PC-3 (cell line): Measurements from ENCODE around the gene VPS37D. TPM values are rescaled to one million over a fixed set of nuclear protein-coding genes. Genes with fewer than 3 reads are reported as not detected.

ENCODE experiments used
- ATAC-seq: fragments of 200-7000 bp; cut with Tn5 transposase; 2 replicates; pipeline ENCODE4 v1.9.1; 2020; ENCODE audit warnings: mild to moderate bottlenecking, moderate library complexity
- BruUV-seq: library from RNA; stranded (reverse); fragments of 400-500 nt; replicated peaks from 2 replicates; lab custom pipeline; 2021; lab: Mats Ljungman, UMichigan
- CTCF ChIA-PET: fragments of 300-600 bp; sonication (Branson Sonifier 250); formaldehyde crosslinking; loops from one replicate; lab custom pipeline; 2022; ENCODE audit warnings: antibody characterized with exemption; lab: Charles Lee
- POLR2A ChIA-PET: fragments of 300-600 bp; sonication (Branson Sonifier 250); formaldehyde crosslinking; loops from one replicate; lab custom pipeline; 2022; ENCODE audit warnings: antibody characterized with exemption; ENCODE audit not compliant: unreplicated experiment; lab: Charles Lee
- DNase-seq: peaks from one replicate; pipeline ENCODE4 v3.0.0-alpha.2; 2015
- H2AFZ ChIP-seq: fragments of 300-600 bp; sonication (generic); 2 replicates; pipeline ENCODE4 v1.6.0; 2016; ENCODE audit warnings: antibody characterized with exemption, low read length
- H3F3A ChIP-seq: fragments of 300-600 bp; sonication (generic); one replicate; pipeline ENCODE4 v1.6.0; 2017; ENCODE audit warnings: antibody characterized with exemption, low read length, control low read depth, mild to moderate bottlenecking; ENCODE audit not compliant: unreplicated experiment
- H3K27ac ChIP-seq: fragments of 300-600 bp; sonication (generic); 2 replicates; pipeline ENCODE4 v1.5.1; 2016; ENCODE audit warnings: mild to moderate bottlenecking, low read length
- H3K27me3 ChIP-seq: fragments of 300-600 bp; sonication (generic); 2 replicates; pipeline ENCODE4 v1.6.1; 2016; ENCODE audit warnings: low read length, mixed read lengths
- H3K36me3 ChIP-seq: fragments of 300-600 bp; sonication (generic); 2 replicates; pipeline ENCODE4 v1.6.1; 2016; ENCODE audit warnings: low read depth, mixed run types, low read length, mixed read lengths
- H3K4me1 ChIP-seq: fragments of 300-600 bp; sonication (generic); 2 replicates; pipeline ENCODE4 v1.5.1; 2016; ENCODE audit warnings: low read length; ENCODE audit not compliant: insufficient read depth
- H3K4me2 ChIP-seq: fragments of 300-600 bp; sonication (generic); 2 replicates; pipeline ENCODE4 v1.6.0; 2016; ENCODE audit warnings: low read length
- H3K4me3 ChIP-seq: fragments of 300-600 bp; sonication (generic); 2 replicates; pipeline ENCODE4 v1.5.1; 2016; ENCODE audit warnings: mild to moderate bottlenecking, low read length, mixed read lengths
- H3K79me2 ChIP-seq: fragments of 300-600 bp; sonication (generic); 2 replicates; pipeline ENCODE4 v1.6.1; 2017; ENCODE audit warnings: low read length, mixed read lengths
- H3K9ac ChIP-seq: fragments of 300-600 bp; sonication (generic); 2 replicates; pipeline ENCODE4 v1.6.0; 2016; ENCODE audit warnings: mild to moderate bottlenecking, low read length
- H3K9me2 ChIP-seq: fragments of 300-600 bp; sonication (generic); replicated peaks from 2 replicates; pipeline ENCODE4 v1.6.1; 2016; ENCODE audit warnings: mixed run types, low read length, mixed read lengths
- H3K9me3 ChIP-seq: fragments of 300-600 bp; sonication (generic); 2 replicates; pipeline ENCODE4 v1.6.1; 2016; ENCODE audit warnings: low read length, mixed read lengths
- H4K20me1 ChIP-seq: fragments of 300-600 bp; sonication (generic); 2 replicates; pipeline ENCODE4 v1.6.1; 2016; ENCODE audit warnings: low read length, mixed read lengths
- EZH2 ChIP-seq: fragments of 300-600 bp; sonication (generic); IDR thresholded peaks from one replicate; pipeline ENCODE4 v1.6.1; 2017; ENCODE audit warnings: antibody characterized with exemption, mild to moderate bottlenecking, low read length; ENCODE audit not compliant: unreplicated experiment
- EZH2phosphoT487 ChIP-seq: fragments of 300-600 bp; sonication (generic); IDR thresholded peaks from 2 replicates; pipeline ENCODE4 v1.6.1; 2018; ENCODE audit warnings: mild to moderate bottlenecking, antibody characterized with exemption, low read length, borderline replicate concordance
- intact Hi-C: fragments of 100-400 bp; cut with micrococcal nuclease; formaldehyde crosslinking; loops from 2 replicates; pipeline ENCODE4 v1.9.0; 2023
- total RNA-seq: library from RNA; depleted of rRNA; stranded (reverse); fragments of >200 nt; gene quantifications from 2 replicates; pipeline ENCODE4 v1.2.3, GENCODE V29; 2014
- TF ChIP-seq, protein P1 (sequence below): fragments of 300-600 bp; sonication (generic); conservative IDR thresholded peaks from 2 replicates; pipeline ENCODE4 v1.5.1; 2017; ENCODE audit warnings: antibody characterized with exemption, low read depth, mild to moderate bottlenecking, low read length

Gene VPS37D
- total RNA-seq, 1 experiment from 2014 or later: 6.3 TPM

- POLR2A ChIA-PET: no interaction called here
- CTCF ChIA-PET: interaction anchor here (0.6 to 1.3 kb wide), 6 partner anchors 8 to 70 kb away, joined by 3 to 6 read pairs (median 4); partner anchors contain the start of gene ABHD11
- peak overlapping the region; percentile 64 for H2AFZ ChIP-seq
- H3K79me2 ChIP-seq: no peaks in the 10 kb centered on the region
- no peak overlapping the region for H3K27ac ChIP-seq
- H3K27me3 ChIP-seq: no peaks in the 10 kb centered on the region
- H3F3A ChIP-seq: no peaks in the 10 kb centered on the region
- H3K9me3 ChIP-seq: no peaks in the 10 kb centered on the region
- H3K36me3 ChIP-seq: no peaks in the 10 kb centered on the region; the same call in 1 of the 2 replicates
- intact Hi-C loops: loop anchor here (5.0 kb wide), 1 partner anchor 49 kb away; the partner anchor contains the start of gene STX1A
- peaks cover 4% of the 10 kb centered on the region; the same call in 1 of the 2 replicates for H3K4me1 ChIP-seq
- H3K9me2 ChIP-seq: no peaks in the 10 kb centered on the region
- H3K4me3 ChIP-seq: peak overlapping the region; percentile 77
- H3K9ac ChIP-seq: peak overlapping the region; percentile 60
- no TSS peak for BruUV-seq
- TF ChIP-seq EZH2 (no peak), EZH2phosphoT487 (no peak)
- TF ChIP-seq, protein P1, sequence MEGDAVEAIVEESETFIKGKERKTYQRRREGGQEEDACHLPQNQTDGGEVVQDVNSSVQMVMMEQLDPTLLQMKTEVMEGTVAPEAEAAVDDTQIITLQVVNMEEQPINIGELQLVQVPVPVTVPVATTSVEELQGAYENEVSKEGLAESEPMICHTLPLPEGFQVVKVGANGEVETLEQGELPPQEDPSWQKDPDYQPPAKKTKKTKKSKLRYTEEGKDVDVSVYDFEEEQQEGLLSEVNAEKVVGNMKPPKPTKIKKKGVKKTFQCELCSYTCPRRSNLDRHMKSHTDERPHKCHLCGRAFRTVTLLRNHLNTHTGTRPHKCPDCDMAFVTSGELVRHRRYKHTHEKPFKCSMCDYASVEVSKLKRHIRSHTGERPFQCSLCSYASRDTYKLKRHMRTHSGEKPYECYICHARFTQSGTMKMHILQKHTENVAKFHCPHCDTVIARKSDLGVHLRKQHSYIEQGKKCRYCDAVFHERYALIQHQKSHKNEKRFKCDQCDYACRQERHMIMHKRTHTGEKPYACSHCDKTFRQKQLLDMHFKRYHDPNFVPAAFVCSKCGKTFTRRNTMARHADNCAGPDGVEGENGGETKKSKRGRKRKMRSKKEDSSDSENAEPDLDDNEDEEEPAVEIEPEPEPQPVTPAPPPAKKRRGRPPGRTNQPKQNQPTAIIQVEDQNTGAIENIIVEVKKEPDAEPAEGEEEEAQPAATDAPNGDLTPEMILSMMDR: no peak
- ATAC-seq (peak; percentile 9), DNase-seq (no peak)
- no peaks in the 10 kb centered on the region for H4K20me1 ChIP-seq
- peak overlapping the region; percentile 81 for H3K4me2 ChIP-seq
Measured at GRCh38 chr7:73668103-73668885, 663 bp downstream of the VPS37D start.

DNA sequence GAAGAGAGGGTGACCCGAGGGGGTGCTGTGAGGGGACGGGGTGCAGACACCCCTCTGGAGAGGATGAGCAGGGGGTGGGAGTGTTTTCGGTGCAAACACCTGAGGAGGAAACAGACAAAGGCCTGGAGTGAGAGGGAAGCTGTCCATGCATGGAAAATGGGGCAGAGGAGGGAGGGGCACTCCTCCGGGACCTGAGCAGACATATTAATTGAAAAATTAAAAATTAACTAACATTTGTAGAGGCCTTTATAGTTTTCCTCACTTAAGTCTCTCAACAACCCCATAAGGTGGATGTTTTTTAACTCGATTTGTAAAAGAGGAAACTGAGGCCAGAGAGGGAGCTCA, 1.2 kb downstream of the VPS37D start:
- no peaks in the 10 kb centered on the region for H4K20me1 ChIP-seq
- H3K27me3 ChIP-seq: no peaks in the 10 kb centered on the region
- ATAC-seq (no peak), DNase-seq (no peak)
- ChIA-PET POLR2A (no interaction called here), CTCF (interaction anchor here (1.3 kb wide), 1 partner anchor 29 kb away, joined by 4 read pairs; no protein-coding TSS in a partner anchor)
- H3K9ac ChIP-seq: peak overlapping the region; percentile 60; the same call in 1 of the 2 replicates
- no peaks in the 10 kb centered on the region; the same call in 1 of the 2 replicates for H3K36me3 ChIP-seq
- TF ChIP-seq EZH2phosphoT487 (no peak), EZH2 (no peak)
- TF ChIP-seq, protein P1: no peak
- H3K27ac ChIP-seq: no peak overlapping the region
- peak overlapping the region; percentile 77 for H3K4me3 ChIP-seq
- no peaks in the 10 kb centered on the region for H3K9me2 ChIP-seq
- intact Hi-C loops: loop anchor here (5.0 kb wide), 1 partner anchor 48 kb away; the partner anchor contains the start of gene STX1A
- H3K79me2 ChIP-seq: no peaks in the 10 kb centered on the region
- no peaks in the 10 kb centered on the region for H3K9me3 ChIP-seq
- peak overlapping the region; percentile 81 for H3K4me2 ChIP-seq
- H3K4me1 ChIP-seq: peaks cover 4% of the 10 kb centered on the region; the same call in 1 of the 2 replicates
- no peaks in the 10 kb centered on the region for H3F3A ChIP-seq
- no TSS peak for BruUV-seq
- H2AFZ ChIP-seq: peak overlapping the region; percentile 64

- ChIA-PET POLR2A (interaction anchor here (0.5 kb wide), 1 partner anchor 168 kb away, joined by 5 read pairs; no protein-coding TSS in a partner anchor), CTCF (no interaction called here)
- BruUV-seq: no TSS peak
- Histone ChIP-seq H3K36me3 (no peaks in the 10 kb centered on the region; the same call in 1 of the 2 replicates), H3K4me1 (peaks cover 4% of the 10 kb centered on the region; the same call in 1 of the 2 replicates), H3K79me2 (no peaks in the 10 kb centered on the region), H3K27me3 (no peaks in the 10 kb centered on the region), H3K4me2 (peak overlapping the region; percentile 81), H3K9me3 (no peaks in the 10 kb centered on the region), H4K20me1 (no peaks in the 10 kb centered on the region), H3K9ac (no peak overlapping the region), H3F3A (no peaks in the 10 kb centered on the region), H3K9me2 (no peaks in the 10 kb centered on the region), H3K27ac (no peak overlapping the region), H2AFZ (no peak overlapping the region), H3K4me3 (peak overlapping the region; percentile 77; the same call in 1 of the 2 replicates)
- ATAC-seq: no peak
- DNase-seq: no peak
- TF ChIP-seq EZH2phosphoT487: no peak
- TF ChIP-seq EZH2: no peak
- TF ChIP-seq, protein P1: no peak
- intact Hi-C loops: loop anchor here (5.0 kb wide), 1 partner anchor 48 kb away; the partner anchor contains the start of gene STX1A
Measured at GRCh38 chr7:73669288-73669701, 1.7 kb downstream of the VPS37D start.
